Lower leg skin (tissue), 3 donors: Measurements from ENCODE around the gene N4BP2L2.

Experiments used
- CTCF ChIP-seq, 3 donors: fragments of 450-650 bp; IDR thresholded peaks; one replicate each; pipeline ENCODE4 v1.5.1; 2016; ENCODE audit warnings: antibody characterized with exemption in 3 of 3, mild to moderate bottlenecking in 3 of 3, moderate library complexity in 2 of 3
- POLR2A ChIP-seq, 2 donors: fragments of 450-650 bp; IDR thresholded peaks; one replicate each; pipeline ENCODE4 v1.6.1; 2016 to 2017; ENCODE audit warnings: antibody characterized with exemption in 2 of 2, mild to moderate bottlenecking in 1 of 2, moderate library complexity in 1 of 2

- TF ChIP-seq CTCF (IDR thresholded peaks at IDR 0.05): no peak
- no peak for TF ChIP-seq POLR2A (IDR thresholded peaks at IDR 0.05)
These were observed 10.2 kb downstream of the N4BP2L2 start for GRCh38 chr13:32528358-32528757.
